IPS-NIHi7 (cell line): Measurements from ENCODE around the gene PTTG1IP.
A peak's percentile ranks its signal among the peaks of the same experiment; 100 is the strongest.

ENCODE experiments used
- DNase-seq: peaks from one replicate; pipeline ENCODE4 v3.0.0; 2012; ENCODE audit warnings: mixed read lengths; ENCODE audit errors: extremely low spot score

Gene PTTG1IP

GRCh38 chr21:44896561-44897286 is 23.2 kb upstream of the PTTG1IP start:
- no peak for DNase-seq

- no peak for DNase-seq
Measured at GRCh38 chr21:44895859-44896258, 22.4 kb upstream of the PTTG1IP start.

GRCh38 chr21:44894687-44895302 is 21.3 kb upstream of the PTTG1IP start:
- no peak for DNase-seq

GRCh38 chr21:44893948-44894656 is 20.6 kb upstream of the PTTG1IP start:
- no peak for DNase-seq

GRCh38 chr21:44893278-44893556 is 19.7 kb upstream of the PTTG1IP start:
- no peak for DNase-seq

- peak; percentile 76 for DNase-seq
Measured at GRCh38 chr21:44892536-44893277, 19.2 kb upstream of the PTTG1IP start.

- no peak for DNase-seq
Measured at GRCh38 chr21:44892095-44892494, 18.6 kb upstream of the PTTG1IP start.

- DNase-seq: no peak
Measured at GRCh38 chr21:44891631-44892031, 18.1 kb upstream of the PTTG1IP start.

GRCh38 chr21:44890961-44891541 is 17.6 kb upstream of the PTTG1IP start:
- DNase-seq: no peak

- DNase-seq: no peak
Measured at GRCh38 chr21:44890338-44890931, 16.9 kb upstream of the PTTG1IP start.

GRCh38 chr21:44889625-44890337 is 16.3 kb upstream of the PTTG1IP start:
- DNase-seq: no peak

GRCh38 chr21:44888581-44889550 is 15.4 kb upstream of the PTTG1IP start:
- DNase-seq: no peak

- no peak for DNase-seq
Measured at GRCh38 chr21:44887807-44888580, 14.5 kb upstream of the PTTG1IP start.

- DNase-seq: no peak
Measured at GRCh38 chr21:44887126-44887806, 13.8 kb upstream of the PTTG1IP start.

- no peak for DNase-seq
Measured at GRCh38 chr21:44886113-44887075, 12.9 kb upstream of the PTTG1IP start.

GRCh38 chr21:44885615-44886014 is 12.1 kb upstream of the PTTG1IP start:
- DNase-seq: no peak

GRCh38 chr21:44884097-44884496 is 10.6 kb upstream of the PTTG1IP start:
- DNase-seq: no peak
